ENCODE data around the gene CRLF1. TPM values are rescaled to one million over a fixed set of nuclear protein-coding genes. Genes with fewer than 3 reads are reported as not detected.

The CRLF1 gene
- total RNA-seq, 4 donors from 2014 or later = 21.2 to 65.5 (median 47.9) TPM

DNA sequence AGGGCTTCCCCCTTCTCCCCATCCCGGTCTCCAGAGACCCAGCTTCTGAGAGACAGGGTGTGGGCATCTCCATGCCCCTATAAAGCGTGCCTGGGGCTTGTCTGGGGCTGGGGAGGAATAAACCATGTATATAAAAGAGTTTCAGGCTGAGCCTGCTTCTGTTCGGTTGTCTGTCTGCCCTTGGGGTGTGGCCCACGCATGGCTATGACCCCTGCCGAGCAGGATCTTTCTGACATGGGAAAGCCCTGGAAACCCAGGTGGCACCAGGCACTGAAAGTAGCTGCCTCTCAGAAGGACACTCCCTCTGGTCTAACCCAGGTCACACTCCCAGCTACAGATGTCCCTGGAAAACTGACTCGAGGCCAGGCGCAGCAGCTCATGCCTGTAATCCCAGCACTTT is 14.3 kb upstream of the CRLF1 start:
- no peaks in the 10 kb centered on the region for H3K36me3 ChIP-seq
- H3K27me3 ChIP-seq = peaks cover 20% of the 10 kb centered on the region
- DNase-seq (ENCODE audit: low spot score in 2 of 2) = no peak
- H3K27ac ChIP-seq = no peak overlapping the region
- 68% methylated on average over 7 of the region's 7 CpGs for WGBS
- TF ChIP-seq POLR2AphosphoS5 (IDR thresholded peaks at IDR 0.05) = no peak
- no peak for TF ChIP-seq EP300 (IDR thresholded peaks at IDR 0.05)
- TF ChIP-seq CTCF (IDR thresholded peaks at IDR 0.05) = no peak
- no peak for TF ChIP-seq POLR2A (IDR thresholded peaks at IDR 0.05)
- H3K9me3 ChIP-seq = no peaks in the 10 kb centered on the region
- no peaks in the 10 kb centered on the region for H3K4me1 ChIP-seq
- no peak overlapping the region for H3K4me3 ChIP-seq

DNA sequence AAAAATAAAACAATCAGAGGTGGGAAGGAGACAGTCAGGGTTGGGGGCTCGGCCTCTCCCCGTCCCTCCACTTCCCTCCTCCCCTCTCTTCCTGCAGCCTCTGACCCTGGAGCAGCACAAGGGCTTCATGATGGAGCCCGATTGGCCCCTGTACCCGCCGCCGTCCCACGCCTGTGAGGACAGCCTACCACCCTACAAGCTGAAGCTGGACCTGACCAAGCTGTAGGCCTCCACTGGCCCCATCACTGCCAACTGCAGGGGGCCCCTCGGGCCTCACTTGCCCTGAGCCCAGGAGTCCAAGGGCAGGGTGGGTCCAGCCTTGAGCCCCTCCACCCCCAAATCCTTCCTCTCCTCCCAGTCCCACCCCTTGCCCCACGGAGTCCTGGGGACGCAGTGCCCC is 13.7 kb upstream of the CRLF1 start:
- H3K27me3 ChIP-seq = peaks cover 26% of the 10 kb centered on the region
- H3K9me3 ChIP-seq = no peaks in the 10 kb centered on the region
- no peak for DNase-seq (ENCODE audit: low spot score in 2 of 2)
- no peak overlapping the region for H3K4me3 ChIP-seq
- no peak for TF ChIP-seq EP300 (IDR thresholded peaks at IDR 0.05)
- no peak for TF ChIP-seq POLR2A (IDR thresholded peaks at IDR 0.05)
- no peak for TF ChIP-seq POLR2AphosphoS5 (IDR thresholded peaks at IDR 0.05)
- TF ChIP-seq CTCF (IDR thresholded peaks at IDR 0.05) = no peak
- H3K4me1 ChIP-seq = no peaks in the 10 kb centered on the region
- WGBS = 84% methylated on average over 10 of the region's 10 CpGs
- H3K27ac ChIP-seq = no peak overlapping the region
- H3K36me3 ChIP-seq = no peaks in the 10 kb centered on the region

- no peaks in the 10 kb centered on the region for H3K36me3 ChIP-seq
- no peak for TF ChIP-seq POLR2A (IDR thresholded peaks at IDR 0.05)
- no peak for TF ChIP-seq POLR2AphosphoS5 (IDR thresholded peaks at IDR 0.05)
- no peak for TF ChIP-seq CTCF (IDR thresholded peaks at IDR 0.05)
- TF ChIP-seq EP300 (IDR thresholded peaks at IDR 0.05) = no peak
- peaks cover 47% of the 10 kb centered on the region for H3K27me3 ChIP-seq
- 92% methylated on average over 5 of the region's 13 CpGs for WGBS
- H3K4me3 ChIP-seq = no peak overlapping the region
- peaks cover 1% of the 10 kb centered on the region for H3K4me1 ChIP-seq
- no peak overlapping the region for H3K27ac ChIP-seq
- H3K9me3 ChIP-seq = no peaks in the 10 kb centered on the region
- no peak for DNase-seq (ENCODE audit: low spot score in 2 of 2)
These were observed 11.6 kb upstream of the CRLF1 start for GRCh38 chr19:18618236-18618635.

GRCh38 chr19:18617562-18617961 is 11.0 kb upstream of the CRLF1 start:
- Histone ChIP-seq H3K36me3 (no peaks in the 10 kb centered on the region), H3K4me3 (no peak overlapping the region), H3K27ac (no peak overlapping the region), H3K9me3 (no peaks in the 10 kb centered on the region), H3K27me3 (peaks cover 54% of the 10 kb centered on the region), H3K4me1 (peaks cover 8% of the 10 kb centered on the region)
- DNase-seq (ENCODE audit: low spot score in 2 of 2) = no peak
- TF ChIP-seq POLR2A (IDR thresholded peaks at IDR 0.05) (no peak), EP300 (IDR thresholded peaks at IDR 0.05) (no peak), POLR2AphosphoS5 (IDR thresholded peaks at IDR 0.05) (no peak), CTCF (IDR thresholded peaks at IDR 0.05) (no peak)

DNA sequence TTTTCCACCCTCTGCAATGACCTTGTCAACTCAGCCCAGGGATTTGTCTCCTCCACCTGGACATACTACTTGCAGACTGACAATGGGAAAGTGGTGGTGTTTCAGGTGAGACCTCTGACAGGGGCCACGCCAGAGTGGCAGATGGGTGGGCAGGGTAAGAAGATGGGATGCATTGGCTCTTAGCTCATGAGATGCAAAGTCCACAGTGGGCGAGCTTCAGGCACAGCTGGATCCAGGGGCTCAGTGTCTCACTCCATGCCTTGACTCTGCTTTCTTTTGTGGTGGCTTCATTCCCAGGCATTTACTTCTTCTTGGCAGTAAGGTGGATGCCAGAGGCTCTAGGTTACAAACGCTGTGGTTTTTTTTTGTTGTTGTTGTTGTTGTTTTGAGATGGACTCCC is 9.4 kb upstream of the CRLF1 start:
- Histone ChIP-seq H3K4me3 (no peak overlapping the region), H3K4me1 (peaks cover 23% of the 10 kb centered on the region), H3K27me3 (peaks cover 69% of the 10 kb centered on the region), H3K27ac (no peak overlapping the region), H3K36me3 (no peaks in the 10 kb centered on the region), H3K9me3 (no peaks in the 10 kb centered on the region)
- DNase-seq (ENCODE audit: low spot score in 2 of 2) = no peak
- 81% methylated on average over 3 of the region's 3 CpGs for WGBS
- TF ChIP-seq CTCF (IDR thresholded peaks at IDR 0.05) = no peak
- no peak for TF ChIP-seq EP300 (IDR thresholded peaks at IDR 0.05)
- TF ChIP-seq POLR2AphosphoS5 (IDR thresholded peaks at IDR 0.05) = no peak
- no peak for TF ChIP-seq POLR2A (IDR thresholded peaks at IDR 0.05)
